ENCODE data around the gene PCDH9.

GRCh38 chr13:66937423-66937822, 292.7 kb downstream of the PCDH9 start:
- TF ChIP-seq CTCF (IDR thresholded peaks at IDR 0.05; ENCODE audit: insufficient read depth, low read length) (no peak), POLR2AphosphoS5 (IDR thresholded peaks at IDR 0.05; ENCODE audit: low read depth) (no peak)
